GM11168 (cell line): ENCODE results near the gene AEBP2.
"Not testable (repeated sequence)": the region's sequence is repeated elsewhere in the genome, so short reads cannot be mapped to it uniquely, and the experiment has no call there.

Experiments
- in situ Hi-C: fragments of 300-500 bp; cut with MboI; formaldehyde crosslinking; loops from one replicate; pipeline ENCODE4 v1.12.0; 2022; ENCODE audit warnings: low sequenced_read_pairs; ENCODE audit not compliant: unreplicated experiment

Gene AEBP2

DNA sequence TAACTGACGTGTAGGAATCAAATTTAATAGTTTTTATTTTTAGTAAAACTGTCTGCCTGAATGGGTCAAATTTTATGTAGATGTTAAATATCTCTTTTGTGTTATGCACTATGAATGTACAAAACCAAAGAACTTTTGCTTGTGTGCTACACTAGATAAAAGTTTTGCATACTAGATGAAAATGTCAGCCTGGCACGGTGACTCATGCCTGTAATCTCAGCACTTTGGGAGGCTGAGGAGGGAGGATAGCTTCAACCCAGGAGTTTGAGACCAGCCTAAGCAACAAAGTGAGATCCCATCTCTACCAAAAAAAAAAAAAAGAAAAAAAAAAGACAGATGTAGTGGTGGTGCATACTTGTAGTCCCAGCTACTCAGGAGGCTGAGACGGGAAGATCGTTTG is 11.1 kb downstream of the AEBP2 start:
- in situ Hi-C loops: no loop called here

DNA sequence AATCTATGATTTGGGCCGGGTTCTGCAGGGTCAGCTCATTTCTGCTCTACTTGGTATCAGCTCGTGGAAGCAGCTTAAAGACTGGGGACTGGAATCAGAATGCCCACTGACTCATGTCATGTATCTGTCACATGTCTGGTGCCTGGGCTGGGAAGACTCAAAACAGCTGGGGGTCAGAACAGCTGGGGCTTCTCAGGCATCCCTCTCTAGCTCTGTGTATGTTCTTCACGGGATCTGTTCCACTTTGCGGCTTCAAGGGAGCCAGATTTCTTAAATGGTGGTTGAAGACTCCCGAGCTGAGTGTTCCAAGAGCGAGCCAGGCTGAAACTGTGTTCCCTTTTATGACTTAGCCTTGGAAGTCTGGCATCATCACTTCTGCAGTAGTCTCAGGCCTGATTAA is 11.9 kb downstream of the AEBP2 start:
- in situ Hi-C loops: no loop called here

DNA sequence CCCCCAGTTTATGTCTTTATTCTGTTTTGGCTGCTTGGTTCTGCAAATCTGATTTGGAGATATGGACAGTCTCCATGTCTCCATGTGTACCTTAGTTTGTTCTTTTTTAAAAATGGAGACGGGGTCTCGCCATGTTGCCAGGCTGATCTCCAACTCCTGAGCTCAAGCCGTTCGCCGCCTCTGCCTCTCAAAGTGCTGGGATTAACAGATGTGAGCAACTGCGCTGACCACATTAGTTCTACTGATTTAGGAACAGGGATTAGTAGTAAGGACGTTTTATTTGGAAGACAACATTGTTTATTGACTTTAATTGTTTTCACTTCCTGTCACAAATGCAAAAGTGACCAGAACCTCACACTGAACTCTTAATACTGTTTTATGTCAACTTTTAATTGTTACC is 14.7 kb downstream of the AEBP2 start:
- in situ Hi-C loops: no loop called here

DNA sequence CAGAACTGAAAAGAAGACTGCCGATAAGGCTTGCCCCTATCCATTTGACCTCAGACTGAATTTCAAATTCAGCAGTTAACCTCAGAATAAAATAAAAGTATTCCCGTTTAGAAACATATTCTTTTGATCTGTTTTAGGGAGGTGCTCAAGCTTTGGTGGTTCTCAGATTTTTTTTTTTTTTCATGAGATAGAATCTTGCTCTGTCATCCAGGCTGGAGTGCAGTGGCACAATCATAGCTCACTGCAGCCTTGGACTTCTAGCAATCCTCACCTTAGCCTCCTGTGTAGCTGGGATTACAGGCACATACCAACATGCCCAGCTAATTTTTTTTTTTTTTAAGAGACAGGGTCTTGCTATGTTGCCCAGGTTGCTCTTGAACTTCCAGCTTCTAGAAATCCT is 15.5 kb downstream of the AEBP2 start:
- in situ Hi-C loops: no loop called here

DNA sequence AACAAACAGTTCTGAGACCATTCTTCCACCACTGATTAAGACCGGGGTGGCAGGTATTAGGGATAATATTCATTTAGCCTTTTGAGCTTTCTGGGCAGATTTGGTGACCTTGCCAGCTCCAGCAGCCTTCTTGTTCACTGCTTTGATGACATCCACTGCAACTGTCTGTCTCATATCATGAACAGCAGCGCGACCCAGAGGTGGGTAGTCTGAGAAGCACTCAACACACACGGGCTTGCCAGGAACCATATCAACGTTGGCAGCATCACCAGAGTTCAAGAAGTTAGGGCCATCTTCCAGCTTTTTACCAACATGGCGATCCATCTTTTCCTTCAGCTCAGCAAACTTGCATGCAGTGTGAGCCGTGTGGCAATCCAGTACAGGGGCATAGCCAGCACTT is 16.9 kb downstream of the AEBP2 start:
- in situ Hi-C loops: no loop called here

DNA sequence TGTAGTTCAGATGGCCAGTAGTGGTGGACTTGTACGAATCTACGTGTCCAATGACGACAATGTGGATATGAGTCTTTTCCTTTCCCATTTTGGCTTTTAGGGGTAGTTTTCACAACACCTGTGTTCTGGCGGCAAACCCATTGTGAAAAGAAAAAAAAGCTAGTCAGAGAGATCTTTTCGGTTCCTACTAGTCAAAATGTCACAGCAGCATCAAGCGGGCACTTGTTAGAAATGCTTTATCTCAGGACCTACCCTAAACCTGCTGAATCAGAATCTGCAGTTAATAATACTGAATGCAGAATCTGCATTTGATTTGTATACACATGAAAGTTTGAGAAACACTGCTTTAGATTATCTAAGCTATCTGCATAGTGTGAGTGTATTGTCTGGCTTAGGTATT is 18.3 kb downstream of the AEBP2 start:
- in situ Hi-C loops: no loop called here

DNA sequence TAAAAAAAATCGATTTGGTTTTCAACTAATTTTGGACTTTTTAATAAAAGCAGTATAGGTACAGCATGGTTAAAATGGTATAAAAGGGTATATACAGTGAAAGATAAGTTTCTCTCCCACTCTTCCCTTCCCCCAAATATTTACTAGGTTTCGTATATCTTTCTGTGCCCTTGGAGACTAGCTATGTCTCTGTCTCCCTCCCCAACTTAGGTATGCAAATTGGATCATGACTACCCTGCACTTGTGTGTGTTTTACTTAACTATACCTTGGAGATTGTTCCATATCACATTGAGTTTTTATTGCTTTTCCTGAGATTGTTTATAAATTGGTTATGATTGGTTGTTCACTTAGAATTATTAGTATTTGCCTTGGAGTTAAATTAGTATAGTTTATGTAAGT is 19.4 kb downstream of the AEBP2 start:
- in situ Hi-C loops: no loop called here

DNA sequence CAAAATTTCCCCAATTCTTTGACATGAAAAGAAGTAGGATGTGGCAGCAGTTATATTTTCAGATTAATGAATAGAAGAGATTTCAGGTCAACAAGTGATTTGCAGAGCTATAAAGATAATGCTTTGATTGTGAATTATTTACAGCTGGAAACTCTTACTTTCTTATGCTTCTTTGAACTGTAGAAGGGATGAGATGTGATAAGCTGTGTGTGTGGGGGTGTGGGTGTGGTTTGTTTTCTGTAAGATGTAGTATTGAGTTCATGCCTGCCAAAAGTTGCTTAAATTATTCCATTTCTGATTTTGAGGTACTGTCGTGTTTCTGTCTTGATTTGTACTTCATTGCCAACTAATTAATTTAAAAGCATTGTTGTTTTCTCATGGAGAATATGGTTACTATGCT is 22.7 kb downstream of the AEBP2 start:
- in situ Hi-C loops: no loop called here

DNA sequence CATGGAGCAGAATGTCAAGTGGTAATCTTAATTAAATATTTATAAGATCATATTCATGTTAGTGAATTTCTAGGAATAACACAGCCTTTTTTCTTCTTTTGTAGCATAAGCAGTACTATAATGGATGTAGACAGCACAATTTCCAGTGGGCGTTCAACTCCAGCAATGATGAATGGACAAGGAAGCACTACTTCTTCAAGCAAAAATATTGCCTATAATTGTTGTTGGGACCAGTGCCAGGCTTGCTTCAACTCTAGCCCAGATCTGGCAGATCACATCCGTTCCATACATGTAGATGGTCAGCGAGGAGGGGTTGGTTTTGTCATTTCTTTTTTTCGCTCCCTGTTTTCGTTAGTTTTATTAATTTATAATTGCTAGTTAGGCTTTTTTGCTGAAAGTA is 23.1 kb downstream of the AEBP2 start:
- in situ Hi-C loops: no loop called here

DNA sequence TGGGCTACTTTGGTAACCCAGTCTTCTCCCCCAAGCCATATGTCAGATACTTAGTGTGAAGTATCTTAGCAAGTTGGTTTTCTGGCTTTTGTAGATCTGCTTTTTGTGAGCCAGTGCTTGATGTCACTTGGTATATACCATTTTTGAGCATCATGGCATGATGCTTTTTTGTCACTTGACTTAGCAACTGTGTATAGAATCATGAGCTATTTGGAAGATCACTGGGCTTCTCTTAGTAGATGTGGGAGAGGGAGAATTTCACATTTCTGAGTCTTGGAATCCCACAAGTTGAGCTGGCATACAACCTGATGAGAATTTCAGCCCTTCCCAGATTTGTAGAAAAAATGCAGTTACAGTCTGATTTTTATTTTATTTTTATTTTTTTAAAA is 24.9 kb downstream of the AEBP2 start:
- in situ Hi-C loops: no loop called here

DNA sequence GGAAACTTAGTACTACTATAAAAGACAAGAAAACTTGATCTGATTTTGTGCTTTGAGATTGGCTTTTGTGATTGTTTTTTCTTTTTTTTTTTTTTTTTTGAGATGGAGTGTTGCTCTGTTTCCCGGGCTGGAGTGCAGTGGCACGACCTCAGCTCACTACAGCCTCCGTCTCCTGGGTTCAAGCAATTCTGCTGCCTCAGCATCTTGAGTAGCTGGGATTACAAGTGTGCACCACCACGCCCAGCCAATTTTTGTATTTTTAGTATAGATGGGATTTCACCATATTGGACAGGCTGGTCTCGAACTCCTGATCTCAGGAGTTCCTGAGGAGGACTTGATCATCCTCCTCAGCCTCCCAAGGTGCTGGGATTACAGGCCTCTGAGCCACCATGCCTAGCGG is 26.4 kb downstream of the AEBP2 start:
- in situ Hi-C loops: no loop called here

DNA sequence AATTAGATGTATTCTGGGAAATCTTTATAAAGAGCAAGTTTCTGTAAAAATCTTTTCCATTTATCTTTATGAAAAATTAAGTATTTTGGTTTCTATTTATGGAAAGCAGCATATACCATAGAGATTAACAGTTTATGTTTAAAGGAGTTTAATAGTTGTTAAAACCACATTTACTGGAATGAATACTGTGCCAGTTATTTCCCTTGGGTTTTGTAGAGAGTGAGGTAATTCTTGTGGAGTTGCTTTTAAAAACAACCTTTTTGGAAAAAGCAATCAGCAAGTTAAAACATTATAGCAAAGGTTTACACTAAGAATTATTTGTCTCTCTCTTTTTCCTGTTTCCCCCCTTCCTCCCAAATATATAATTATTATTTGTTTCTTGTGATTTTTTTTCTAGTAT is 34.9 kb downstream of the AEBP2 start:
- in situ Hi-C loops: no loop called here

DNA sequence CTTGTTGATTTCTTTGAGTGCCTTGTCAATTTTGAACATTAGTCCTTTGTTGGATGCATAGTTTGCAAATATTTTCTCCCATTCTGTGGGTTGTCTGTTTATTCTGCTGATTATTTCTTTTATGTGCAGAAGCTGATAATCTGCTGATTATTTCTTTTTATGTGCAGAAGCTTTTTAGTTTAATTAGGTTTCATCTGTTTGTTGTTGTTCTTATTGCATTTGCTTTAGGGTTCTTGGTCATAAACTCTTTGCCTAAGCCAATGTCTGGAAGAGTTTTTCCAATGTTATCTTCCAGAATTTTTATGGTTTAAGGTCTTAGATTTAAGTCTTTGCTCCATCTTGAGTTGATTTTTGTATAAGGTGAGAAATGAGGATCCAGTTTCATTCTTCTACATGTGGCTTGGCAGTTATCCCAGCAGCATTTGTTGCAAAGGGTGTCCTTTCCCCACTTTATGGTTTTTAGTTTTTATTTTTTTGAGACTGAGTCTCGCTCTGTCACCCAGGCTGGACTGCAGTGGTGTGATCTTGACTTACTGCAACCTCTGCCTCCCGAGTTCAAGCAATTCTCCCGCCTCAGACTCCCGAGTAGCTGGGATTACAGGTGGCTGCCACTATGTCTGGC is 36.7 kb downstream of the AEBP2 start:
- in situ Hi-C loops: not testable (repeated sequence)

DNA sequence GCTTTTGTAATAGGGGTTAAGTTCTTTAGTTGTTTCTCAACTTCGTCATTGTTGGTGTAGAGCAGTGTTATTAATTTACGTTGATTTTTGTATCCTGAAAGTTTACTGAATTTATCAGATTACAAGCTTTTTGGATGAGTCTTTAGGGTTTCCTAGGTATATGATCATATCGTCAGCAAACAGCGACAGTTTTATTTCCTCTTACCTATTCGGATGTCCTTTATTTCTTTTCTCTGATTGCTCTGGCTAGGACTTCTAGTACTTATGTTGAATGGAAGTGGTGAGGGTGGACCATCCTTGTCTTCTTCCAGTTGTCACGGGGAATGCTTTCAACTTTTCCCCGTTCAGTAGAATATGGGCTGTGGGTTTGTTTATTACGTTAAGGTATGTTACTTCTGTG is 37.8 kb downstream of the AEBP2 start:
- in situ Hi-C loops: no loop called here

DNA sequence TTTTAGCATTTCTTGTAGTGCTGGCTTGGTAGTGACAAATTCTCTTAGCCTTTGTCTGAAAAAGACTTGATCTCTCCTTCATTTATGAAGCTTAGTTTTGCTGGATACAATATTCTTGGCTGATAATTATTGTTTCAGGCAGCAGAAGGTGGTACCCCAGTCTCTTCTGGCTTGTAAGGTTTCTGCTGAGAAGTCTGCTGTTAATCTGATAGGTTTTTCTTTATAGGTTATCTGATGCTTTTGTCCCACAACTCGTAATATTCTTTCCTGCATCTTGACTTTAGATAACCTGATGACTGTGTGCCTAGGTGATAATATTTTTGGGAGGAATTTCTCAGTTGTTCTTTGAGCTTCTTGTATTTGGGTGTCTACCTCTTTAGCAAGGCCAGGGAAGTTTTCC is 41.2 kb downstream of the AEBP2 start:
- in situ Hi-C loops: no loop called here

DNA sequence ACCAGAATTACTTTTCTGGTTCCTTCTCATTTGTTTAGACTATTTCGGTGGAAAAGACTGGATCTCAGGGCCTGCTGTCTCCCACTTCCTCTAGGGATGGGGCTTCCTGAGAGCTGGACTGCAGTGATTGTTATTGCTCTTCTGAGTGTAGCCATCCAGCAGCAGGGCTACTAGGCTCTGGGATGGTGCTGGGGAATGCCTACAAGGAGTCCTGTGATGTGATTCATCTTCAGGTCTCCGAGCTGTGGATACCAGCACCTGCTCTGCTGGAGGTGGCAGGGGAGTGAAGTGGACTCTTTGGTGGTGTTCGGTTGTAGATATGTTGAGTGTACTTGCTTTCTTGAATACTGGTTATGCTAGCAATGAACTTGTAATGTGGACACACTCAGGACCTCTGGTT is 42.7 kb downstream of the AEBP2 start:
- in situ Hi-C loops: no loop called here

DNA sequence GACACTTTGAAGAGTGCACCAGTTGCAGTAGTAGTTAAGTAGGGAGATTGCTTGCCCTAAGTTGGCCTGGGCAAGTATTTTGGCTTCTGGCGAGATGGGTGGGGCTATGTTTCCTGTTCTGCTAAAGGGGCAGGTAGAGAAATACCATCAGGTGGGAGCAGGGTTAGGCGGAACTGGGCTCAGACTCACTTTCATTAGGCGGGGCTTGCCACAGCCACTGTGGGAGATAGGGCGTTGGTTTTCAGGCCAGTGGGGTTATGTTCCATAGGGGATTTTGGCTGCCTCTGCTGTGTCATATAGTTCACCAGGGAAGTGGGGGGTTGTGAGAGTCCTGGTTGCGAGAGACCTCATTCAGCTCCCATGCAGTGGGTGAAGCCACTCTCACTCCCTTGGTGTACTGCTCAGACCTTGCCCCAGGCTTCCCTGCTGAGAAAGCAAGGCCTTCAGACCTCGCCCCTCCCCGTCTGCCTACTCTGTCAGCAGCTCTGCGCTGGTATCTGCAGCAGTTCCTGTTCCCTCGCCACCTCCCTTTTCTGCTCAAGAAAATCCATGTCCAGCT is 43.3 kb downstream of the AEBP2 start:
- in situ Hi-C loops: no loop called here

DNA sequence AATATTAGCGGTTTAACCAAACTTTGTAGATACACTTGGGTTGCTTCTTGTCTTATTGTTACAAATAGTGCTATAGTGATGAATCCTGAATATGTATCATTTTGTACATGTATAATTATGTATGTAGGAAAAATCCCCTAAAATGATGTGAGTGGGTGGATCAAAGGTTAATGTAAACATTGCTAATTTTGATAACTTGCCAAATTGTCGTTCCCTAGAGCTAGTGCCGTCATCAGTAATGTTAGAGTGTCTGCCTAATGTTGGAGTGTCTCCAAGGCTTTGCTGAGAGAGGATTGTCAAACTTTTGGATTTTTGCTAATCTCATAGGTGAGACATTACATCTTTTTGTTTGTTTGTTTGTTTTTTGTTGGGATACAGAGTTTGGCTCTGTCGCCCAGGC is 44.4 kb downstream of the AEBP2 start:
- in situ Hi-C loops: no loop called here

DNA sequence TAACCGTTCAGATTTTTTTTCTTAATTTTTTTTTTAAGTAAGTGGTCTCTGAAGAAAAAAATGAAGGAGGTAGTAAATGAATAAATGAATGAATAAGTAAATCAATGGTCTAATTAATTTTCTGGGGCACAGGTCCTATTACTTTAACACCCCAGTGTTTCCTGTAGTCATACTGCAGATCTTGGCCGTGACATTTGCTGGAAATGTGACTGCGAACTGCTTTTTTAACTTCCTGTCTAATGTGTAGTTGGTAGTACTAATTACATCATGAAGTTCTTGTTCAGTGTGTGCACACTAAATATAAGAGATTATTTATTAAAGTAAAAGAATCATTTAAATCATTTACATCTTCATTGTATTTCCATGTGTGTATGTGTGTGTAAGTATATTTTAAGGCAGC is 45.4 kb downstream of the AEBP2 start:
- in situ Hi-C loops: no loop called here

DNA sequence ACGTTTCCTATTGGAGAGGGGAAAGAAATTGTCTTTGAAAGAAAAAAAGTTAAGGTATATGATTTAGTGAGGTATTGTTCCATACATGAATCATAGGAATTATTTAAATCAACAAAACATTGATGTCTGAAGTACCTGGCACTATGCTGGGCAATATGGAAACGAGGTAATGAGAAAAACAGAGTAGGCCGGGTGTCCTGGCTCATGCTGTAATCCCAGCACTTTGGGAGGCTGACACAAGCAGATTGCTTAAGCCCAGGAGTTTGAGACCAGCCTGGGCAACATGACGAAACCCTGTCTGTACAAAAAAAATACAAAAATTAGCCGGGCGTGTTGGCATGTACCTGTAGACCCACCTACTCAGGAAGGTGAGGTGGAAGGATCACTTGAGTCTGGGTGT is 45.9 kb downstream of the AEBP2 start:
- in situ Hi-C loops: no loop called here

DNA sequence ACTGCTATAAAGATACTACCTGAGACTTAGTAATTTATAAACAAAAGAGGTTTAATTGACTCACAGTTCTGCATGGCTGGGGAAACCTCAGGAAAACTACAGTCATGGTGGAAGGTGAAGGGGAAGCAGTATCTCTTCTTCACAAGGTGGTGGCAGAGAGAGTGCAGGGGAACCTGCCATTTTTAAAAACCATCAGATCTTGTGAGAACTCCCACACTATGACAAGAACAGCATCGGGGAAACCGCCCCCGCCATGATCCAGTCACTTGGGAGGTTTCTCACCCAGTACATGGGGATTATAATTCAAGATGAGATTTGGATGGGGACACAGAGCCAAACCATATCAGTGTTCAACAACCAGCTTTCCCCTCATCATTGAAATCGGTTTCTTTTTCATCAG is 49.9 kb downstream of the AEBP2 start:
- in situ Hi-C loops: no loop called here

DNA sequence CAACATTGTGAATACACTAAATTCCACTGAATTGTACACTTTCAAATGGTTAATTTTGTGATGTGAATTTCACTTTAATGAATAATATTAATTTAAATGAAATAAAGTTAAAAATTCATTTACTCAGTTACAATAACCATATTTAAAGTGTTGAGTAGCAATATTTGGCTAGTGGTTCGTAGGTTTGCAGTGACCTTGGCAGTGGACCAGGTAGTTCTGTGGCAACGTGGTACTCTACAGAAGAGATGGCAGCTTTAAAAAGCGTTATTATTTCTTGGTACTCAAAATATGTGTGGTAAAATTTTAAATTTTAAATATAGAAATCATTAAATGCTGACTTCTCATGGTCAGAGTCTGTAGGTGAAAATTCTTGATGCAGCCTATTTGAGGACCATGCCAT is 51.6 kb downstream of the AEBP2 start:
- in situ Hi-C loops: no loop called here

DNA sequence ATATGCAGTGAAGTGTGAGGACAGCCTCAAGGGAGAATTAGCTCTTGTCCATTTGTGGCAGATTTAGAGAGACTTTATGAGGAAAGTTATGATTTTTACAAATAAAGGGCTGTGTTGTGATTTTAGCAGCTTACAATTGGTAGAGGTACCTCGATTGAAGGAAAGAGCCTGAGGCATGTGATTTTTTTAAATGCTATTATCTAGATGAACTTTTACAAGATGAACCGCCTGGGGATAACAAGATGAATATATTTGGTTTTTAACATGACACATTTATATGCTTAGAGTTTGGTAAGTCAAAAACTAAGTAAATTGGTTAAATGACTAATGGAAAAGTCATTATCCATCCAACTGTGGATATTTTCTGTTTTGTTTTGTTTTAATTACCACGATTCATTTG is 52.6 kb downstream of the AEBP2 start:
- in situ Hi-C loops: no loop called here
